Peyer's patch (tissue), 4 donors: Measurements from ENCODE around the gene SLC66A2. TPM values are rescaled to one million over a fixed set of nuclear protein-coding genes. Genes with fewer than 3 reads are reported as not detected.

Experiments used
- DNase-seq, 3 donors: peaks; one replicate each; pipeline ENCODE4 v3.0.0-alpha.2; 2017 to 2019
- H3K27ac ChIP-seq, 4 donors: fragments of 200-600 bp; sonication (generic); one replicate each; pipeline ENCODE4 v1.5.1; 2016 to 2019
- H3K27me3 ChIP-seq, 2 donors: fragments of 200-600 bp; sonication (generic); one replicate each; pipeline ENCODE4 v1.5.1; 2019
- H3K36me3 ChIP-seq, 3 donors: fragments of 200-600 bp; sonication (generic); one replicate each; pipeline ENCODE4 v1.5.1; 2016 to 2019
- H3K4me1 ChIP-seq, 4 donors: fragments of 200-600 bp; sonication (generic); one replicate each; pipeline ENCODE4 v1.5.1; 2016 to 2019
- H3K4me3 ChIP-seq, 4 donors: fragments of 200-600 bp; sonication (generic); 1 replicate in 3 of 4; 2 replicates in 1 of 4; pipeline ENCODE4 v1.5.1; 2016 to 2019; ENCODE audit warnings: mild to moderate bottlenecking in 1 of 4
- H3K9me3 ChIP-seq, 4 donors: fragments of 200-600 bp; sonication (generic); one replicate each; pipeline ENCODE4 v1.5.1; 2016 to 2019; ENCODE audit warnings: mild to moderate bottlenecking in 1 of 4
- POLR2A ChIP-seq, 2 donors: fragments of 450-650 bp; IDR thresholded peaks; one replicate each; pipeline ENCODE4 v1.5.1; 2017; ENCODE audit warnings: antibody characterized with exemption in 2 of 2, mild to moderate bottlenecking in 2 of 2, moderate library complexity in 2 of 2
- total RNA-seq, 4 donors: library from RNA; depleted of rRNA; stranded (reverse); fragments of >200 nt; gene quantifications; one replicate each; pipeline ENCODE4 v1.1.0, GENCODE V29; 2016
- TF ChIP-seq, protein P1 (sequence below), 6 experiments: fragments of 450-650 bp in 4 of 6; fragments of 200-600 bp in 2 of 6; sonication (generic) in 1 of 6; IDR thresholded peaks; one replicate each; pipeline ENCODE4 v1.5.1; 2017 to 2019; ENCODE audit warnings: antibody characterized with exemption in 6 of 6, mild to moderate bottlenecking in 3 of 6, moderate library complexity in 1 of 6

SLC66A2 gene
- total RNA-seq, 4 donors from 2014 or later: 28.0 to 41.4 (median 34.9) TPM

GRCh38 chr18:79911344-79912270, 39.8 kb downstream of the SLC66A2 start:
- H3K4me1 ChIP-seq: no peaks in the 10 kb centered on the region
- no peak overlapping the region for H3K27ac ChIP-seq
- DNase-seq: no peak
- H3K36me3 ChIP-seq: peaks cover 0 to 25% (median 0%) of the 10 kb centered on the region in 3 donors
- H3K4me3 ChIP-seq: no peak overlapping the region
- H3K27me3 ChIP-seq: no peaks in the 10 kb centered on the region
- H3K9me3 ChIP-seq: no peaks in the 10 kb centered on the region
- no peak for TF ChIP-seq POLR2A (IDR thresholded peaks at IDR 0.05)
- TF ChIP-seq, protein P1, sequence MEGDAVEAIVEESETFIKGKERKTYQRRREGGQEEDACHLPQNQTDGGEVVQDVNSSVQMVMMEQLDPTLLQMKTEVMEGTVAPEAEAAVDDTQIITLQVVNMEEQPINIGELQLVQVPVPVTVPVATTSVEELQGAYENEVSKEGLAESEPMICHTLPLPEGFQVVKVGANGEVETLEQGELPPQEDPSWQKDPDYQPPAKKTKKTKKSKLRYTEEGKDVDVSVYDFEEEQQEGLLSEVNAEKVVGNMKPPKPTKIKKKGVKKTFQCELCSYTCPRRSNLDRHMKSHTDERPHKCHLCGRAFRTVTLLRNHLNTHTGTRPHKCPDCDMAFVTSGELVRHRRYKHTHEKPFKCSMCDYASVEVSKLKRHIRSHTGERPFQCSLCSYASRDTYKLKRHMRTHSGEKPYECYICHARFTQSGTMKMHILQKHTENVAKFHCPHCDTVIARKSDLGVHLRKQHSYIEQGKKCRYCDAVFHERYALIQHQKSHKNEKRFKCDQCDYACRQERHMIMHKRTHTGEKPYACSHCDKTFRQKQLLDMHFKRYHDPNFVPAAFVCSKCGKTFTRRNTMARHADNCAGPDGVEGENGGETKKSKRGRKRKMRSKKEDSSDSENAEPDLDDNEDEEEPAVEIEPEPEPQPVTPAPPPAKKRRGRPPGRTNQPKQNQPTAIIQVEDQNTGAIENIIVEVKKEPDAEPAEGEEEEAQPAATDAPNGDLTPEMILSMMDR (IDR thresholded peaks at IDR 0.05): no peak

- H3K36me3 ChIP-seq: peaks cover 0 to 18% (median 0%) of the 10 kb centered on the region in 3 donors
- no peak for DNase-seq
Observed at GRCh38 chr18:79910563-79911343, 40.7 kb downstream of the SLC66A2 start.

GRCh38 chr18:79906706-79907105, 44.7 kb downstream of the SLC66A2 start:
- DNase-seq: no peak
- Histone ChIP-seq H3K36me3 (peaks cover 0 to 27% (median 0%) of the 10 kb centered on the region in 3 donors), H3K4me1 (no peaks in the 10 kb centered on the region), H3K4me3 (no peak overlapping the region), H3K27me3 (no peaks in the 10 kb centered on the region), H3K27ac (no peak overlapping the region), H3K9me3 (no peaks in the 10 kb centered on the region)
- TF ChIP-seq, protein P1 (IDR thresholded peaks at IDR 0.05): no peak
- TF ChIP-seq POLR2A (IDR thresholded peaks at IDR 0.05): no peak

More at GRCh38 chr18:79910563-79911343, 40.7 kb downstream of the SLC66A2 start:
- no peaks in the 10 kb centered on the region for H3K9me3 ChIP-seq
- no peak overlapping the region for H3K4me3 ChIP-seq
- TF ChIP-seq, protein P1 (IDR thresholded peaks at IDR 0.05): no peak
- TF ChIP-seq POLR2A (IDR thresholded peaks at IDR 0.05): no peak
- no peaks in the 10 kb centered on the region for H3K27me3 ChIP-seq
- H3K4me1 ChIP-seq: no peaks in the 10 kb centered on the region
- H3K27ac ChIP-seq: no peak overlapping the region

GRCh38 chr18:79905993-79906392, 45.5 kb downstream of the SLC66A2 start:
- Histone ChIP-seq H3K36me3 (peaks cover 0 to 27% (median 0%) of the 10 kb centered on the region in 3 donors), H3K9me3 (no peaks in the 10 kb centered on the region), H3K4me1 (no peaks in the 10 kb centered on the region), H3K27me3 (no peaks in the 10 kb centered on the region), H3K27ac (no peak overlapping the region), H3K4me3 (no peak overlapping the region)
- DNase-seq: no peak
- no peak for TF ChIP-seq POLR2A (IDR thresholded peaks at IDR 0.05)
- TF ChIP-seq, protein P1 (IDR thresholded peaks at IDR 0.05): no peak

DNA sequence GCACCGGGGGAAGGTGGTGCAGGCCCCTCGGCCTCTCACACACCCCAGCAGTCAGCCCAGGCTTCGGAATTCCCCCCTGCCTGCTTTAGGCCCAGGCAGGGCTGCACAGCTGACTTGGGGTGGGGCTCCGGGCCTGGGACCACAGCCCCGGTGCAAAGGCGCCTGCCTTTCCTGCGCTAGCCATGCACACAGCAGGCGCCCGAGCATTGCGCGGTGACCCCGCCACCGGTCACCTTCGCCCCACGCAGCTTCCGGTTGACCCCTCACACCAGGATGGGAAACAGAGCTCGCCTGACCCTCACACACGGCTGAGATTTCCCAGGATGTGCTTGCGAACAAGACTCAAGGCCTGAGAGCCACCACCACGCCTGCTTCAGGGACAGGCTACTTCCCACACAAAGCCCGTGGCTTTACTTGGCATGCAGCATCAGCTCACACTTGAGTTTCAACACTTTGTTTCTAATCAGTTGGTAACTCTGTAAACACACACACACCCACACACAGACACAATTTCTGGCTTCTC, 46.0 kb downstream of the SLC66A2 start:
- Histone ChIP-seq H3K27ac (no peak overlapping the region), H3K9me3 (peaks cover 0 to 1% (median 0%) of the 10 kb centered on the region in 4 donors), H3K36me3 (peaks cover 0 to 27% (median 0%) of the 10 kb centered on the region in 3 donors), H3K4me3 (no peak overlapping the region), H3K4me1 (no peaks in the 10 kb centered on the region), H3K27me3 (no peaks in the 10 kb centered on the region)
- TF ChIP-seq, protein P1 (IDR thresholded peaks at IDR 0.05): no peak
- no peak for TF ChIP-seq POLR2A (IDR thresholded peaks at IDR 0.05)
- DNase-seq: peak in 1 of 3 donors; percentile 36
